Measurements from ENCODE around the gene FBN1.

- TF ChIP-seq CTCF (IDR thresholded peaks at IDR 0.05) (no peak), POLR2A (IDR thresholded peaks at IDR 0.05) (no peak), POLR2AphosphoS5 (IDR thresholded peaks at IDR 0.05) (no peak), EP300 (IDR thresholded peaks at IDR 0.05; ENCODE audit: low read depth) (no peak)
Measured at GRCh38 chr15:48577469-48577868, 68.0 kb downstream of the FBN1 start.
